Ishikawa (cell line): ENCODE data around the gene HNF1B.

Source experiments
- CEBPB ChIP-seq: IDR thresholded peaks from 2 replicates; pipeline ENCODE4 v1.6.1; 2012
- CREB1 ChIP-seq: IDR thresholded peaks from 2 replicates; pipeline ENCODE4 v1.6.1; 2012; ENCODE audit warnings: low read depth
- TAF1 ChIP-seq: IDR thresholded peaks from 2 replicates; pipeline ENCODE4 v1.6.1; 2012; ENCODE audit warnings: low read depth, mild to moderate bottlenecking
- YY1 ChIP-seq: IDR thresholded peaks from 2 replicates; pipeline ENCODE4 v1.6.1; 2012; ENCODE audit warnings: low read depth
- TF ChIP-seq, protein P1 (sequence below): IDR thresholded peaks from 2 replicates; pipeline ENCODE4 v1.6.1; 2012

DNA sequence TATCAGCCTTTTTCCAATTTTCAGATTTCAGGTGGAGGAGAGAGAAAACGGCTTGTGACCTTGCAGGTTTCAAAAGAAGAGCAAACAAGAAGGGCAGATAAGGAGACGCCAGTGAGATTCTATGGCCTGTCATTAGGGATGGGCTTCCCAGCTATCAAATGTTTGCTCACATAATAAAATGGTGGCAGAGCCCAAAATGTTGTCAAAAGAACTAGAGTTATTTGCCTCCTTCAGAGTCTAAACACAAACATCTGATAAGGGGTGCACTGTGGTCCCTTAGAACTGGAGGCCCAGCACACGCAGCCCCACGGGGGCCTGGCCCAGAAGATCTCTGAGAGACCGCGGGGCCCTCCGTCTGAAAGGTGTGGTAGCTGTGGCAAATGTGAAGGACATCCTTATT lies 55.5 kb downstream of the HNF1B start:
- TF ChIP-seq, protein P1, sequence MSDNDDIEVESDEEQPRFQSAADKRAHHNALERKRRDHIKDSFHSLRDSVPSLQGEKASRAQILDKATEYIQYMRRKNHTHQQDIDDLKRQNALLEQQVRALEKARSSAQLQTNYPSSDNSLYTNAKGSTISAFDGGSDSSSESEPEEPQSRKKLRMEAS, result no peak
- no peak for TF ChIP-seq YY1
- TF ChIP-seq CEBPB, result no peak
- no peak for TF ChIP-seq CREB1
- no peak for TF ChIP-seq TAF1
